CD1c-positive myeloid dendritic cell (primary cell): ENCODE data around the gene ROBO2.
"Not testable (repeated sequence)": the region's sequence is repeated elsewhere in the genome, so short reads cannot be mapped to it uniquely, and the experiment has no call there.

Experiments used
- DNase-seq: peaks from one replicate; pipeline ENCODE4 v3.0.0-alpha.2; 2016; ENCODE audit errors: extremely low spot score

ROBO2 gene

DNA sequence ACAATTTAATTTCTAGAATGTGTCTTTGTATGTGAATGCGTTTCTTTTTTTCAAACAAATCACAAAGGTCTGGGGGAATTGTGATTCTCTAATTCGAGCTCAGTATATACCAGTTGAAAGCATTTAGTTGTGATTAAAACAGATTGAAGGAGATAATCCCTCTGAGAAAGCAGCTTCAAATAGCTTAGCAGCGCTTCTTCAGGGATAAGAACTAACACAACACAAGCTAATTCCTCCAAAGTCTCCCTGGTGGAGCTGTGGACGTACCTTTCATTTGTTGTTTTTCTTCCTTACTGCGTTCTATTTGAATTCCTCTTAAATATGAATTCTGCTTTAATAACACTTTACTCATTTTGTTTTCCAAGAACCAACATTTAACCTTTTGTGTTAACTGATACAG is 286.7 kb downstream of the ROBO2 start:
- DNase-seq: no peak

DNA sequence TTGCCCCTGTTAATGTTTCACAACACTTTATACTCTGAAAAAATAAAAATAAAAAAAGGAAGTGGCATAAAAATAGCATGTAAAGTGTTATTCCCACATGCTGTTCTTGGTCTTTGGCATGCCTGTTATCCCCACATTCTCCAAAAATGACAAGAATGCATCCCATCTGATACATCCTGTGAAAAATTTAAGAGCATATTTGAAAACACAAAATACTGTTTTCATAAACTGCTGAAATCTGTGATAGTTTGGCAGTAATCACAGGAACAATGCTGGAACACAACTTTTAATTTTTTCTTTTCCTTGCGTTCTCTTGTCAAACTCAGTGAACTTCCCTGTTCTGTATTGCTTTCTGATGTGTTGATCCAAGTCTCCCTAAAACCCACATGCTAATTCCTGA is 288.8 kb downstream of the ROBO2 start:
- DNase-seq: no peak

DNA sequence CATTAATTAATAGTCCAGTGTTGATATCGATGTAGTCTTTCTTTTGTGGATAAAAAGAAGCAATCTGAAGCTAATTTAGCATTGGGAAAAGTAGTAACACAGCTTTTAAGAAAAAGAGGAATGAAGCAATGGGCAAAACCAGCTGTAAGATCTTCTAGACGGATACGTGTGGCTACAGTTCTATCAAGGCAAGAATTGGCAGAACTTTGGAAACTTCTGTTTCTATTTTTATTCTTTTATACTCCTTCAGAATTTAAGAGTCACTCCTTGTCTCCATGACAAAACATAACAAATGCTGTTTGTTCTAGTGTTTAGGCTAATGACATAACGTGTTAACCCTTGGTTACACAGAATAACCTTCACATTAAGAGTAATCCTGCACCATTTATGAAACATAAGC is 289.2 kb downstream of the ROBO2 start:
- no peak for DNase-seq

DNA sequence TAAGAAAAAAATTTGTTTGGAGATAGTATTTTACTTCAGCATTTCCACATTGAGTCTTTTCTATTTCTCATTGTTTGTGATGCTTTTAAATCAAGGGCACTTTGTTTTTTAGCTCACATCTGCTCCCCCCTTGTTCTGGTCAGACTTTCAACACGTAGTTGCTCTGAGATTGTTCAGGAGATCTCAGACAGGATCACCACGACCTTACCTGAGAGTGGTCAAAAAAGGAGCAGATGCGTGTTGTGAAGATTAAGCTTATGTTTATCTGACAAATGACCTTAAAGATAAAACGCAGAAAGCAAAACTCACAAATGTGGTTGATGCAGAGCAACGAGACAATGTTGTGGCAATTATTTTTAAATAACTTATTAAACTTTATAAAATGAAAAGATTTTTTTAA is 298.3 kb downstream of the ROBO2 start:
- no peak for DNase-seq

DNA sequence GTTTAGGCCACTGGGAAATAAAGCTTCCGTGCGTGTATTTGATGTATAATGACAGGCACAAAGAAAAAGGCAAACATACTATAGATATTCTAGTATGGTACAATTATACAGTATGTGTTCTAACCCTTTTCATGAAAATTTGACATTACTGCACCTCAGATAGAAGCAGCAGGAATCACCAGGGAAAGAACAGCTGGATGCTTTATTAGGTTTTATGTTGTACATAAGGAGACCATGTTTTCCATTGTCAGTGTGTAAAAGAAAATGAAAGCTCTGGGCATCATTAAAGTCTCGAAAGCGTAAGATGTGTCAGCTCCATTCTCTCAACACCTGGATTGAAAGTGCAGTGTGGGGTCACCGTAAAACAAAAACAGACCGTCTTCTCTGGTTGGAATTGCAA is 302.1 kb downstream of the ROBO2 start:
- DNase-seq: no peak

DNA sequence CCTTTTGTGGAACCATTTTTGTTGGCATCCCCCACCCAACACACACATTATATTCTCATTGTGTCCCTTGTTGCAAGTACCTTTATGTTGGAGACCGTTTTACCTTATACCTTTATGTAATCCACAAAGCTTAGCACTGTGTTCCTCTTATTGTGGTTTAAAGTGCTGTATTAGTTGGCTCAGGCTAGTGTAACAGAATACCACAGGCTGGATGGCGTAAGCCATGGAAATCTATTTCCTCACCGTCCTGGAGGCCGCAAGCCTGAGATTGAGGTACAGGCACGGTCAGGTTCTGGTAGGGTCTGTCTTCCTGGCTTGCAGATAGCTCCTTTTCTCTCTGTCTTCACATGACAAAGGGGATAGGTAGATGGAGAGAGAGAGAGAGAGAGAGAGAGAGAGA is 302.8 kb downstream of the ROBO2 start:
- DNase-seq: no peak

DNA sequence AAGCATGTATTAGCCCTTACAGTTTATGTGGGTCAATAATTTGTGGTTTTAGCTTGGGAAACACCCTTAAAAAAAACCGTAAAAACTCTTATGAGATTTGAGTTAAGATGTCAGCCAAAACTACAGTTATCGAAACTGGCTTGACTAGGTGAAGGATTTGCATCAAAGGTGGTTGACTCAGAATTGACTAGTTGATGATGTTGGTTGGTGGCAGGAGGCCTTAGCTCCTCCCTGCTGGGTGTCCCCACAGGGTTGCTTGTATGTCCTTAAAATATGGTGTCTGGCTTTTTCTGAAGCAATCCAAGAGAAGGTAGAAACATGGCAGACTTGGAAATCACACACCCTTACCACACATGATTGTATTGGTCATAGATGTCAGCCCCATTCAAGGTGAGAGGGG is 305.1 kb downstream of the ROBO2 start:
- DNase-seq: no peak

DNA sequence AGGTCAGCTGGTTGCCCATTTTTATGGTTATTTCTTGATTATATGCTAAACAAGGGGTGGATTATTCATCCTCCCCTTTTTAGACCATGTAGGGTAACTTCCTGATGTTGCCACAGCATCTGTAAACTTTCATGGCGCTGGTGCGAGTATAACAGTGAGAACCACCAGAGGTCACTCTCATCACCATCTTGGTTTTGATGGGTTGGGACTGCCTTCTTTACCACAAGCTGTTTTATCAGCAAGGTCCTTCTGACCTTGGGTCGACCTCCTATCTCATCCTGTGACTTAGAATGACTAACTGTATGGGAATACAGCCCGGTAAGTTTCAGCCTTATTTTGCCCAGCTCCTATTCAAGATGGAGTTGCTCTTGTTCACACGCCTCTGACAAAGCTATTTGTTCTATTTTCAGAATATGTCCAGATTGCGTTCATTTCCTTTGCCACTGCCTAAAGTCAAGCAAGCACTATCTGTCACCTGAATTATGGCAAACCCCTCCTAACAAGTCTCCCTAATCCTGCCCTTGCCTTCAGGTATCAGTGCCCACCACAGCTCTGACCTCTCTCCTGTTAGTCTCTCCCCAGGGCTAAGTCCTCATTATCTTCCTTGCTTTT is 308.5 kb downstream of the ROBO2 start:
- no peak for DNase-seq

DNA sequence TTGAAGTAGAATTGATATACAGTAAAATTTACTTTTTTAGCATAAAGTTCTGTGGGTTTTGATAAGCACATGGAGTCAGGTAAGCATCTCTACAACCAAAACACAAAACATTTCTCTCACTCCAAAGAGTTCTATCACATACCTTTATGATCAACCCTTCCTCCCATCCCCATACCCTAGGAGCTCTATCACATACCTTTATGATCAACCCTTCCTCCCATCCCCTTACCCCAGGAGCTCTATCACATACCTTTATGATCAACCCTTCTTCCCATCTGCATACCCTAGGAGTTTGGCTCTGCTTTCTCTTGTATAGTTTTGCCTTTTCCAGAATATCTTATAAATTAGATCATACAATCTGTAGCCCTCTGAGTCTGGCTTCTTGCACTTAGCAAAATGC is 315.1 kb downstream of the ROBO2 start:
- no peak for DNase-seq

DNA sequence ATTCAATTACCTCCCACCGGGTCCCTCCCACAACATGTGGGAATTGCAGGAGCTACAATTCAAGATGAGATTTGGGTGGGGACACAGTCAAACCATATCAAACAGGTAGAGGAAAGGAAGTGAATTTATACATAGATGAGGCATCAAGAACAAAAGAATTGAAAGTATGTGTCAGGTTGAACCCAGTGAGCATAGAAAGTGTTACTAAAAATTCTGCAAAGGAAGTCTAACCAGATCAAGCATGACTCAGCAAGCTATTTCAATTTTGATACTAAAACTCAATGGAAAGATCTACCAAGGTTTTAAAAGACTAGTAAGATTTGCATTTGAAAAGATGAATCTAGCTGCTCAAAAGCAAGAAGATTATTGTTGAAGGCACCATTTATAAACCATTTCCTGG is 323.0 kb downstream of the ROBO2 start:
- DNase-seq: no peak

DNA sequence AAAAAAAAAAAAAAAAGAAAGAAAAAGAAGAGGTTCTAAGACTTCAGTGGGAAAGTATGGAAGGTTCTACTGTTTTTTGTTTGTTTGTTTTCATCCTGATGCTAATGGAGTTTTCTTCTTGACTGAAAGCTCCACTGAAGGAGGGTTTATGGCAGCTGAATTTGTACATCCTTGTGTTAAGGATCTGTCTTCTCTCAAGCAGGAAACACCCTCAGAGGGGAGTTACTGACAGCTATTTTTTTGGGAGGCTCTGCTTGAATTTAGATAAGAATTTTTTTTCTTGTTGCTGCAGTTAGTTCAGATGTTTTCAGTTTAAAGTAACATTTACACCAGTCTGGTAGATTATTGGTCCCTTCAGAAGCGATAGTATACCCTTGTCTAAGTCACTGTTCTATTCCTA is 325.3 kb downstream of the ROBO2 start:
- no peak for DNase-seq

DNA sequence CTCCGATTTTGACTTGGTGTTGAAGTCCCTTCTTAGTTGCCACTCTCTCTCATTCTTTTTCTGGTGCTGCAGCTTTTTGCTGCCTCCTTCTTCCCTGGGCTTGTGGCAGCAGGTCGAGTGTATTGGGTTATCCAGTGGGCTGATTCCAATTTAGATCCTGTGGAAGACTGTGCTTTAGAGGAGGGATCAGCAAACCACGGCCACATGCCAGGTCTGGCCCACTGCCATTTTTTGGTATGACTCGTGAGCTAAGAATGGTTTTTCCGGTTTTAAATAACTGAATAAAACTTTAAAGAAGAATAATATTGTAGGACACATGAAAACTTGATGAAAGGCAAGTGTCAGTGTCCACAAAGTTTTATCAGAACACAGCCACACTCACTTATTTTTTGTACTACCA is 330.5 kb downstream of the ROBO2 start:
- DNase-seq: no peak

DNA sequence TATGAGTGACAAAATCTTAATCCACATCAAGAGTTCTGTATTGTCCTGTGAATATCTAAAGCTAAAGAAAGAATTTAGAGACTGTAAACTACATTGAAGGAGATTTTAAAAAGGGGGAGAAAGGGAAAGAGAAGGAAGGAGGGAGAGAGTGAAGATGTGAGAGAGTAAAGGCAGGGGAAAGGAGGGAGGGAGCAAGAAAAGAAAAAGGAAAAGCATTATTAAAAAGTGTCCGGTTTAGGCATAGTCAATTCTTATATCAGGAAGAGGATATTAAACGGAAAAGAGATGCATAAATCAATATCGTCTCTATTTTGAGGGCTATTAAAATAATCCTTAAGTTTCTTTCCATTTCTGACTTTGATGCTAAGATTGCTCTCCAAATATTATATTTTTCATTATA is 332.1 kb downstream of the ROBO2 start:
- no peak for DNase-seq

DNA sequence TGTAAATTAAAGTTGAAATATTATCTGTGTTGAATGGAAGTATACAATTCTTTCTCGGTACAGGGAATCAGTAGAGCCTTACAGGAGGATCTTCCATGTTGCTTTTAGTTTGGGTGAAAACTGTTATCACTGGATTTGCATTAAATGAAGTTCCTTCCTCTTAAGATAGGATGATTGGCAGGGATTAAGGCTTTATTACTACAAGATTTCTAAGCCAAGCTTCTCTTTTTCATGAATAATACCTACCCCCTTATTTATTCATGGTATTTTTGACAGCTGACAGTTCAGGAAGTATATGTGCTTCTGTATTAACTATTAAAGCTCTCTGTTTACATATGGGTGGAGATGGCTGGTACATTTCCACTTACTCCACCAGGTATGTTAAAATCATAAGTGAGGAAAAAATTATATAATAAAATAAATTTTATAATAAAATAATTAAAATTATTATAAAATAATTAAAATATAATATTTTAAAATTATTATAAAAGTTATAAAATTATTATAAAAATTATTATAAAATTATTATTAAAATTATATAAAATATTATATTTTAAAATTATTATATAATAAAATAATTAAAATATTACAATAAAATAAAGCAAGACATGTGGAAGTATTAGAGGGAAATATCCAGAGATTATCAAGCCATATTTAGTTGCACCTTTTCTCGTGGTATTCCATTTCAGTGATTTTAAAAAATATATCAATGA is 332.9 kb downstream of the ROBO2 start:
- DNase-seq: no peak

DNA sequence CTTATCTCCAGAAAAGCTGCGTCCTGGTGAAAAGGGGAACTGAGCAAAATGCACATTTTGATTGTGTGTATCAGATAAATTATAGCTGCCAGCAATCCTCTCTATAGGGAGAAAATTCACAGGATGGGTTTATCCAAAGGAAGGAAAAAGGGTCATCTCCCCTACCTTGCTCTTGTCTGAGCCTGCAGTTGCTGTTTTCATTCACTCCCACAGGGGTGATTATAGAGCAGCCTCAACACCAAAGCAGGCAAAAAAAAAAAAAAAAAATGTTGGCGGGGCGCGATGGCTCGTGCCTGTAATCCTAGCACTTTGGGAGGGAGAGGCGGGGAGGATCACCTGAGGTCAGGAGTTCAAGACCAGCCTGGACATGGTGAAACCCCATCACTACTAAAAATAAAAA is 333.7 kb downstream of the ROBO2 start:
- DNase-seq: no peak

DNA sequence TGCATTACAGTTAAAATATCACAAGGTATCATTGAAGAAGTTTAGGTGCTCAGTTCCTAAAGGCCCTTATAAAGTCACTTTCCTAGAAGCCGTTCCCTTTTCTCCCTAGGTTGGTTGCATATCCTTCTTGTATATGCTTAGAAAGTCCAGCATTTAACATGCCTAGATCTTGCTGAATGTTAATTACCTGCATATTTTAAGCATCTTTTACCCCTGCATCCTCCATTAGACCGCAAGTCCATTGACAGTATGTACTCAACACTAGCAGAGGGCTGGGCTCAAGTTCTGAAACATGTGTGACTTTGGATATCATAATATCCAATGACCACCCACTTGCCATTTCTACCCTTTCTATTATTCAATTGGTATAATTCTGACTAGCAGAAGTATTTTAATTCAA is 336.6 kb downstream of the ROBO2 start:
- DNase-seq: no peak

DNA sequence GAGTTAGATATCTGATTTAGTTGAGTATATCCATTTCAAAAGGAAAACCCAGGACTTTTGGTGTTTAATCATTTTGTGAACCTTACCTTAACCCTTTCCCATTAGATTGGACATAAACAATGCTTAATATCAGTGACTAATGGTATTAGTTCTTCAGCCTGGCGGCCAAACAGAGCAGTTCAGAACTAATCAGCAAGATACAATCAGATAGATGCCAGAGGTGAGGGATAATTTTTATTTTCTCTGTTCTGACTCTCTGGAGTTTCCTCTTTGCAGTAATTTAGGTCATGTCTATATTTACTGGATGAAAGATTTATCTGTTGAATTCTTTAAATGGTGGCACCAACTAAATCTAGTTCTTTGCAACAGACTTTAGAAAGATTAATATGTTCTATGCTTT is 337.8 kb downstream of the ROBO2 start:
- no peak for DNase-seq

DNA sequence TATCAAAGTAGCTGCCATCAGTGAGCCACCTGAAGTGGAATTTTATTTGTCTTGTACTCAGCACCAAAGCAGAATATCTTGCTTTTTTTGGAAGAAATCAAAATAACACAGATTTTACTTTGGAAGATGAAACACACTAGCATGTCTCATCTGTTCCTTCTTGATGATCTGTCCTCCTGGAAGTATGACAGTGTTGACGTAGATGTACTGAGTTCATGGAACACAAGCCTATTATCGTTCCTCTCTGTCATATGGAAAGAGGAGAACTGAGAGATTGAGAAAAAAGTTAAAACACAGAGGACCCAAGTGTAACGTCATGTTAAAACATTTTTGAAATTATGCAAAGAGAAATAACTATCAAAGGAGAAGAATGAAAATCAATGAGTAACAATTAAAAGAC is 340.2 kb downstream of the ROBO2 start:
- no peak for DNase-seq

DNA sequence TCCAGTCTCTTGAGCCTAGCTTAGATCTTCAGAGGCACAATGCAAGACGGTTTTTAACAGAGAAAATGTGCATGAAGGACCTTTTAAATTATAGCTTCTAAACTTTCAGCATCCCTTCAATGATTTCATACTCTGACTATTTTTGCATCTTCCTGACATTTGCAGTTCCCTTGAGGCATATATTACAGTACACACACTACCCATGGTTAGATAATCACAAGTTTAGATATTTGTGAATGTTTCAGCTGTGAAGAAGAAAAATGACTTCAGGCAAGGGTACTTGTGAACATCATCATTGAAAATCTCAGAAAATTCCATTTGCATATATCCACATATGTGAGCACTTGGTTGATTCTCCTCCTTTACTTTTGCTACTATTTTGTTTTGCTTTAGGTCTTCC is 341.5 kb downstream of the ROBO2 start:
- no peak for DNase-seq

DNA sequence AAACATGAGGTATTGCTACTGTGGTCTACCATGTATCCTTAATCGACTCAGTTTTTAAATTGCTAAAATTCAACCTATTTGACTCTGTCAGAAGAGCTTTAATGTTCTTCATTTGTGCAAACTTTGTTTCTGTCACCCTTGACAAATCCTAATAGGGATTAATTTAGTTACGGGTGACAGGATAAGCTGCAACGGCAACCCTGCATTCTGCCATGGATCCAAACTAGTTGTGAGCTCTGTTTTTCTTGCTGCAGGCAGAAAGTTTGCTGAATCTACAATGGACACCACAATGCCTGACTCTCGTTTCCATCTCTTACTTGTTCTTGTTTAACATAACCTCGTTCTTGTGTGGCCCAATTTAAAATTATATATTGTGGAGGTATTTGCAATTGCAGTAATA is 352.3 kb downstream of the ROBO2 start:
- DNase-seq: no peak

DNA sequence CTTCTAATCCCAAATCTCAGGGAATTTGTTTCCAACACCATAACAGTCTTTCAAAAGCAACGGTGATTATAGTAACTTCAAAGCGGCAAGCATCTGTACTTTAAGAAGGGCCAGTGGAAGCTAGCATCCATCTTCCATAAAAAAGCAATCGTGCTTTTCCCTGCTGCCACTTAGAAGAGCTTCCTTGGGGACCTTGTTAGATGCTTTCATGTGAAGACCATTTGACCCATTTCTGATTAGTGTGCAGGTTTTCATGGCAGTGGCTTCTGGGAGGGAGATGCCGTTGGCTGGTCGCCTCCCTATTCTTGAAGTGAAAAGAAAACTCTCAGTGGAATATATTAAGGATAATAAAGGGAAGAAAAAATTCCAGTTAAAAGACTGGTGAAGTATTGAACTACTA is 354.1 kb downstream of the ROBO2 start:
- DNase-seq: no peak

DNA sequence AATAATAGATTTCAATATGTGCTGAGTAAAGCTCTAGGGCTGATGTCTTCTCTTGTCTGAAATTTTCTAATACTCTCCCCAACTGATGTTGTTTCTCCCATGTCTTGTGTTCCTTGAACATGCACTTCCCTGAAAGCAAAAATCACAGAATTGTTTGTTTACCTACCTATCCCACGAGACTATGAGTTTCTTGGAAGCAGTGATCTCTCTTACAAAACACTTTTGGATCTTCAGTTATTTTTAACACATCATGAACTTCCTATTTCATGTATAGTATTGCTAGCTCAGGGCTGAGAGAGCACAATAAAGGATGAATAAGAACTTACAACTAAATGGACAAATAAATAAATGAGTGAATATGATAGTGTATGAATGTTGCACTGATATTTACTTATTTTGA is 365.0 kb downstream of the ROBO2 start:
- DNase-seq: no peak

DNA sequence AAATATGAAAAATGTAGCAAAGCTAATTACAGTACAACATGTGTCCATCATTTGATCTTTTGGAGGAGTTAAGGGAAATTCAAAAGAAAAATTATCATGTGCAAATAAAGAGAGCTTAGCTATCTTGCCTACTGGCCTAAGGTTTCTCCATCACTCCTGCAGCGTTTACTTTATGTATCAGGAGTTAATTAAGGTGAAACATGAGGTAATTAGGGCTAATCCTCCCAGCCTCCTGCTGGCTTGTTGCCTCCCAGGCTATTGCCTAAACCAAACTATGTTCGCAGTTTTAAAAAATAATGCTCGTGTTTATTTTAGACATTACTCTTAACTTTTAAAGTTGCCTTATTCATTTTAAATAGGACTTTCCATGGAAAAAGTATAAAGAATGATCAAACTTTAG is 367.5 kb downstream of the ROBO2 start:
- no peak for DNase-seq

DNA sequence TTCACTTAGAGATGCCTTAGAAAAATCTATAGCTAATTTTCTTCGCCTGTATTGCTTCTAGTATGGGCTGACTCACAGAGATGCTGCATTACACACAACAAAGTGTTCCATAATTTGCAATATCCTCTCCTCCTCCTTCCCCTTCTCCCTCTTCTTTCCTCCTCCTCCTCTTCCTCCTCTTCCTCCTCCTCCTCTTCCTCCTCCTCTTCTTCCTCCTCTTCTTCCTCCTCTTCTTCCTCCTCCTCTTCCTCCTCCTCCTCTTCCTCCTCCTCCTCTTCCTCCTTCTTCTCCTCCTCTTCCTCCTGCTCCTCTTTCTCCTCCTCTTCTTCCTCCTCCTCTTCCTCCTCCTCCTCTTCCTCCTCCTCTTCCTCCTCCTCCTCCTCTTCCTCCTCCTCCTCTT is 370.4 kb downstream of the ROBO2 start:
- not testable (repeated sequence) for DNase-seq
